Measurements from ENCODE around the gene SIX1.

Gene SIX1

DNA sequence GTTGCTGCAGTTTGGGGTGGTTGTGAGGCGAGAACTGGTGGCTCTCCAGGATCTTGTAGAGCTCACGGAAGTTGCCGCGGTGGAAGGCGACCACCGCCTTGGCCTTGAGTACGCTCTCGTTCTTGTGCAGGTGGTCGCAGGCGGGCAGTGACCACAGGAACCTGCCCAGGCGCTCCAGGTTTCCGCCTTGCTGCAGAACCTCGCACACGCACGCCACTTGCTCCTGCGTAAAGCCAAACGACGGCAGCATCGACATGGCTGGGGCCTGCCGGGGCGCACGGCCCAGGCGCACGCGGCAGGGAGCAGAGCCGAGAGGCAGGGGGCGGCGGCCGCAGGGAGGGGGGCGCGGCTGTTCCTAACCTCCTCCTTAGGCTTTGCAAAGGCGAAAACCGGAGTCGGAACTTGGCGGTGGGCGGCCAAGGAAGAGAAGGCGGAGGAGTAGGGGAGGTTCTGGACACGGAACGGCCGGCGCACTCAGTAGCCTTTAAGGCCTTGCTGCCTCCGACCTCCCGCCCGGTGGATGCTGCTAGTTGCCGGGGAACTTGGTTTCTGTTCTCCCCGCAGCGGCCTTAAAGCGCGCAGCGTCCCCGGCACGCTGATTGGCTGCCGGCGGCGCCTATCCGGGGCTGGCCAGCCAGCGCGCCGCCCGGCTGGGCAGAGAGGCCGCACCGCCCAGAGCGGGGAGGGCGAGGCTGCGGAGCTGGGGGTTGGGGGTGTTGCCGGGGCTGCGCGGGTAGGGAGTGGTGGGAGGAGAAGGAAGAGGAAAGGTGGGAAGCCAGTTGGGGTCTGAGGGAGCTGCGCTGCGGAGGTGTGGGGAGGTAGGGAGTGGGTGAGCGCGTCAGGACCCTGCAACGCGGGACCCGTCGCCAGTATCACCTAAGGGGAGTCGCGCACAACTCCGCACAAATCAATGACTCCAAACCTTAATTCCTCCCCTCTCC is at the start of gene SIX1:
SIX1 (minus strand) TSS at position 544 of the 941 bp plus-strand sequence; CDS start at position 256, 288 bp downstream.
- no peak for DNase-seq

DNA sequence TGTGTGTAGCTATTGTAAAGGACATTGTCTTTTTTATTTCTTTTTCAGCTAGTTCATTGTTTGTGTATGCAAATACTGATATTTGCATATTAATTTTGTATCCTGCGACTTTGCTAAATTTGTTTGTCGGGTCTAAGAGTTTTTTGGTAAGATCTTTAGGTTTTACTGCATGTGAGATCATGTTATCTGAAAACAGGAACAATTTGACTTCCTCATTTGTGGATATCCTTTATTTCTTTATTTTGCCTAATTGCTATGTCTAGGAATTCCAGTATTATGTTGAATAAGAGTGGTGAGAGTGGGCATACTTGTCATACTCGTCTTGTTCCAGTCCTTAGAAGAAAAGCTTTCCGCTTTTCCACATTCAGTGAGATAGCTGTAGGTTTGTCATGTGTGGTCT is 46.0 kb upstream of the SIX1 start:
- no peak for DNase-seq

DNA sequence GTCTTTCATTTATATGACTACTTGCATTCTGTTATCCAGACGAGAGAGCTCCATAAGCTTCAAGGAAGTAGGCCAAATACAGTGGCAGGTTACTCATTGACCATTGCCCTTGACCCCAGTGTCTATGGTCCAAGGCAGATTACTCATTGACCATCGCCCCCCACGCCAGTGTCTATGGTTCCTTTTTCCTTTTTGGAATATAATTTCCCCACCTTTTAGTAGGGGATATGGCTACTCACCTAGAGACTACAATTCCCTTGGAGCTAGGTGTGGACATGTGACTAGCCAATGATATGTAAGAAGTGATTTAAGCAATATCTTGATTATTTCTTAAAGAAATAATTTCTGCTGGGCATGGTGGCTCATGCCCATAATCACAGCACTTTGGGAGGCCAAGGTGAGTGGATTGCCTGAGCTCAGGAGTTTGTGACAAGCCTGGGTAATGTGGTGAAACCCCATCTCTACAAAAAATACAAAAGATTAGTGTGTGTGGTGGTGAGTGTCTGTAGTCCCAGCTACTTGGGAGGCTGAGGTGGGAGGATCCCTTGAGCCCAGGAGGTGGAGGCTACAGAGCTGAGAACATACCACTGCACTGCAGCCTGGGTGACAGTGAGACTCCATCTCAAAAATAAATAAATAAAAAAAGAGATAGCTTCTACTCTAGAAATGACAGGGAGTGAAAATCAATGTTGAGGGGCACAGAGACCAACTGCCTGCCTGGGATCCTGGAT is 42.3 kb upstream of the SIX1 start:
- no peak for DNase-seq

DNA sequence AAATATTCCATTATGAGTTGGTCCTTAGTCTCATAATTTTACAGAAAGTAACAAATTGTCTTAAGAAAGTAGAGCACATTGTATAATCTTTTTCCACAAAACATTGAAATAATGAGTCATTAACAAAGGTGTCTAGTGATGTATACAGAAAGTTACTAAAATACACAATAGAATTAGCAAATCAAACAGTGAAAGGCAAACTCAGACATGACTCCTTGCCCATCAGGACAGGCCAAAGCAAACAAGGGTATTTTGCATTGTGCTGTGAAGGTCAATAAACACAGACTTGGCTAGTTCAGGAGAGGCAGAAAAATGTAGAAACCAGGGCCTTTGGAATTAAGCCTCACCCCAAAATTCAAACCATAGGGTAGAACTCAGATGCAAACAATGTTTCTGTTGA is 37.6 kb upstream of the SIX1 start:
- no peak for DNase-seq

DNA sequence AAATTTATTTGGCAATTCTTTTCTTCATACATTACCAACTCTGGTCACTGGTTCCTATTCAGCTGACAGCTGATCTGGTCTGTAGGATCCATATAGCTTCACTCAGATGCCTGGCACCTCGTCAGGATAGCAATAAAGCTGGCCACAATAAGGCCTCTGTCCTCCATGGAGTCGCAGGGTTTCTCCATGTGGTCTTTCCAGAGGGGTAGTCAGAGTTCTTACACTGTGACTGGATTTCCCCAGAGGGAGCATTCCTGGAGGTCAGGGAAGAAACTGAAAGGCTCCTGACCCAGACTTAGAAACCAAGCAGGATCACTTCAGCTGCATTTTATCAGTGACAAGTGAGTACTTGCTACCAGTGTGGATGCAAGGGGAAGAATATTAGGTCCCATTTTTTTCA is 34.9 kb upstream of the SIX1 start:
- no peak for DNase-seq

DNA sequence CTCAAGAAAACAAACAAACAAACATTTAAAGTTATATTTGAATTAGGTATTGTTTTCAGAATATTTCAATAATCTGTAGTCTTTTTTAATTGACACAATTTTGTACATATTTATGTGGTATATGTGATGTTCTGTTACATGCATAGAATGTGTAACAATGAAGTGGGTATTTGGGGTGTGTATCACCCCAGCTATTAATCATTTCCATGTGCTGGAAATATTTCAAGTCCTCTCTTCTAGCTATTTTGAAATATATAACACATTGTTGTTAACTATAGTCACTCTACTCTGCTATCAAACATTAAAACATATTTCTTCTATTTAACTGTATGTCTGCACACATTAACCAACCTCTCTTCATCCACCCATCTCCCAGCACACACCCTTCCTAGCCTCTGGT is 32.0 kb upstream of the SIX1 start:
- no peak for DNase-seq

DNA sequence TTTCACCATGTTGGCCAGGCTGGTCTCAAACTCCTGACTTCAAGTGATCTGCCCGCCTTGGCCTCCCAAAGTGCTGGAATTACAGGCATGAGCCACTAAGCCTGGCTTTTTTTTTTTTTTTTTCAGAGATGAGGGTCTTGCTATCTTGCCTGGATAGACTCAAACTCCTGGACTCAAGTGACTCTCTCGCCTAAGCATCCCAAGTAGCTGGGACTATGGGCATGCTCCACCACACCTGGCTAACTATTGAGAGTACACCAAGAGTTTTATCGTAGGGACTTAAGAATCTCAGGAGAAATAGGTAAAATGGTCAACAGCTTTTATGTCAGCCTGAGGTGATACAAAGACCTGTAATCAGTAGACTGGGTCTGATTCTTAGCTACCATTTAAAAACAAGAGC is 31.2 kb upstream of the SIX1 start:
- no peak for DNase-seq

DNA sequence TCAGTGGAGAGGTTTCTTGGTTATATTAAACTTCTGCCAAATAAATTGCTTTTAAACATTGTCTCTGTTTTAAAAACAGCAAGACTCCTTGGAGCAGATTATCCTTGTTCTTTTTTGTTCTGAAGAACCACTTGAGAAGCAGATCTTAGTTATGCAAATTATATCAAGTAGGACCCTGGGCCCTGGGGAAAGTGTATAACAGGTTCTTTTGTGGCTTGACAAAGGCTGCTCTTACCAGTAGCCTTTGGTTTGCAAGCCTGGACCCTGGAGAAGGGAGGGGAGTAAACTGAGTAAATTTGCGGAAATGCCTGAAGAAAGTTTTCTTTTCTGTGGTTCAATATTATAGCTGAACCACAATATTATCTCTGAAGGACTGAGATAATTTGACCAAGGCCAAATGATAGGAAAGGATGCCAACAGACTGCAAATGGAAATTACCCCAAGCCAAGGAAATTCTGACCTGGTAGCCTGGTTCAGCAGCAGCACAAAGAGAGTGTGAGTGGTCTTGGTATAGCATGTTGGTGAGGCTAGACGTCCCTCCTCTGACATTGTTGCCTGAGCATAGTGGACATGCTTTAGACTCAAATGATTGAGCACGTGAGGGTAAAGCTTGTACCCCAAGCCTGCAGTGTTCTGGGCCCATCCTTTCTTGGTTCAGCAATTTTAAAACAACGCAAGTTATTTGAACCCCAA is 30.4 kb upstream of the SIX1 start:
- DNase-seq, result no peak

DNA sequence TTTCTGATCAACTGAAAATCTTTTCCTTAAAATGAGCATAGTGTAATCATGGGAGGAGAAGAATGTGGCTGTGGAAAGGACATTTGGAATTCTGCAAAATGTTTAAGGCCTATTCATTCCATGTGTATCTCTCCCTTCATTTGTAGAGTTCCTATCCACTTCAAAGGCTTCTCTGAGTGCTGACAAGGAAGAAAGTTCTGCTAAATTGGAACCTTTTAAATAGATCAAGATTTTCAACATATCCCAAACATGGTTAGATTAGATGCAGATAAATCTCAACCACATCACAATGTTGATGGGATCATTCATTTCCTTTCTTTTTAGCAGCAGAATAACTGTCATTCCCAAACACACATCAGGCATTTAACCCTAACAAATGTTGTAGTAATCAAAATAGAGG is 28.4 kb upstream of the SIX1 start:
- no peak for DNase-seq

DNA sequence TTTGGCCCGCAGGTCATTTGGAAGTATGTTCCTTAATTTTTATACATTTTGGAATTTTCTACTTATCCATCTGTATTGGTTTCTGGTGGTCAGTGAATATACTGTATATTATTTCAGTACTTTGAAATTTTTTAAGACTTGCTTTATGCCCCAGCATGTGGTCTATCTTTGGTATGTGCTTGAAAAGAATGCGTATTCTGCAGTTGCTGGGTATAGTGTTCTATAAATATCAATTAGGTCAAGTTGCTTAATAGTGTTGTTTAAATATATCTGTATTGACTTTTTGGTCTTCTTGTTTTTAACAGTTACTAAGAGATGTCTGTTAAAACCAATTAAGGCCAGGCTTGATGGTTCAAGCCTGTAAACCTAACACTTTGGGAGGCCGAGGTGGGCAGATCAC is 21.7 kb upstream of the SIX1 start:
- DNase-seq, result no peak

DNA sequence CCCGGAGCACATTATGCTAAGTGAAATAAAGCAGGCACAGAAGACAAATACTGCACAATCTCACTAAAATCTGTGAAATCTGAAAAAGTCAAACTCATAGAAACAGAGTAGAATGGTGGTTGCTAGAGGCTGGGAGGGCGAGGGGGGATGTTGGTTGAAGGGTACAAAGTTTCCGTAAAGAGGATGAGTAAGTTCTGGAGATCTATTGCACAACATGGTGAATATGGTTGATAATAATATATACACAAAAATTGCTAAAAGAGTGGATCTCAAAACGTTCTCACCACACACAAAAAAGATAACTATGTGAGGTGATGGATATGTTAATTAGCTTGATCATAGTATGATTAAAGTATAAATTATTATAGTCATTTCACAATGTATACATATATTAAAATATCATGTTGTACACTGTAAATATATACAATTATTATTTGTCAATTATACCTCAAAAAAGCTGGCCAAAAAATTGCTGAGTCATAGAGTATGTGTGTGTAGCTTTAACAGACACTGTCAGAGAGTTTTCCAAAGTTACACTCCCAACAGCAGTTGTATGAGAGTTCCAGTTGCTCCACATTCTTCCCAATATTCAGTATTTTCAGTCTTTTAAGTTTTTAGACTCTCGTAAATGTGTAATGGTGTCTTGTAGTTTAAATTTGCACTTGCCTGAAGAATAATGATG is 19.3 kb upstream of the SIX1 start:
- no peak for DNase-seq

DNA sequence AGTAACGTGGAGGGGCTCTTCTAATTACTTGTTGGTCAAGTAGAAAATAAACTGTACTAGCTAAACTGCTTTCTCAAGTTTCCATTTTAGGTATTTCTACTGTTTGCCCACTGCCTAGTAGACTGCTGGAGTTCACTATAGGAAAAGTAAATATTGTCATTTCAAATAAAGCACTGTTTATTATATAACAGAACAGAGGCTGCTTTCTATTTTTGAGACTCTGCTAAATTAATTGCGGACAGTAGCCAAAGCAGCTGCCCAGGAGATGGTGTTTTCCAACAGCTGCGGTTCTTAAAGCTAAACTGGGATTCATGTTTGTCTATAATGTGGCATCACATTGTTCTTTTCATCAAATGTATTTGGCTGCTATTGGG is 15.9 kb upstream of the SIX1 start:
- no peak for DNase-seq

DNA sequence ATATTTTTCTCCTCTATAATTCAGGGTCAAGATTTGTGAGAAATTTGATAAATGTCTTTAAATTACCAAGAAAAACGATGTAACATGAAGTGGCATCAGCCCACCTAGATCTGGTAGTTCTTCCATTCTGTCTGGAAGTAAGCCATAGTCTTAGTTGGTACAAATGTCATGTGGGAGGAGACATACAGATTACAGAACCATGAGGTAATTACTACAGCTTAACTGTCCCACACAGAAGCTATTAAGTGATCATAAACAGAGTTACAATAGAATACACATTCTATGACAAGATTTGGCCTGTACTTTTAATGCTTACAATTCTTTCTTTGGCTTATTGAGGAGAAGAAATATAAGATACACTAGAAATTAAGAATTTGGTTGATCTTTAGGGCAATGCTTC is 13.7 kb upstream of the SIX1 start:
- no peak for DNase-seq

DNA sequence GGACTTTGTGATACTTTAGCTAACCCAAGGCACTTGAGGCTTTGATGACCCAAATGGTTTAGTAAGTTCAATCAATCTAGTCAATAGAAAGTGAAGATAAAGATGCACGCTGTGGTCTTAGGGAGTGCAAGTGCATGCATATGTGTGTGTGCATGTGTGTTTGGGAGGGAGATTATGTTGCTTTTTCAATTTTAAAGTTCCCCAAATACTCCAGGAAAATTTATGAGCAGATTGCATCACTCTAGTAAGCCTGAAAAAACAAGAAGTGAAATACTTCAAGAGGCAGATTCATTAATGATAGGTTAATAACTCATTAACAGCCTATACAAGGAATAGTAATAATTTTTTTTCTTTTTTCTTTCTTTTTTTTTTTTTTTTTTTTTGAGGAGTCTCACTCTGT is 12.4 kb upstream of the SIX1 start:
- DNase-seq, result no peak

DNA sequence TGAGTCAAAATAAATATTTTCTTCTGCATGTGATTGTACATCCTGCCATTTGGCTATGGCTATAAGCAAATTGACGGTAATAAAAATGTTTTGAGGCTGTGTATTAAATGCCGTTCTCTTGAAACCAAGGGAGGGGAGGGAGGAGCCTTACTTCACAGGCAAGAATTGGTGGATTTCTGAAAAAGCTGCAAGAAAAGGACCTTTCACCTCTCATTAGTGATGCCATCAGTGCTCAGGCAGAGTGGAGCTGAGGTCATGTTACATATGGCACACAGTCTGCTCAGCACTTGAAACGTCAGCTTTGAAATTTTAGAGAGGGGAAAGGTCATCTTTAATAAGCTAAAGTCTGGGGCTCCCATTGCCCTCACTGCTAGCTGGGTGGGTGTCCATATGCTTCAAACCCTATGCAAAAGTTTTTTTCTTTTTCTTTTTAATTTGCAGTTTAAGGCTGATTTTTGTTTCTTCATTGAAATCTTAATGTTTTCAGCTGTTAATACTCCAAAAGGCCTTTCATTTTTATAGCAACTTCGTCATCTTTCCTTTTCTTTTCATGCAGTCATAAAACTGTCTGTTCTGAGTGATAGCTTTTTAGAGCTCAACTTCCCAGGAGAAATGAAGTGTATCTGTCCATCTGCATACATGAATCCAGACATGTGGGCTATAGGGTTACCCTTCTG is 9.8 kb upstream of the SIX1 start:
- DNase-seq, result no peak

DNA sequence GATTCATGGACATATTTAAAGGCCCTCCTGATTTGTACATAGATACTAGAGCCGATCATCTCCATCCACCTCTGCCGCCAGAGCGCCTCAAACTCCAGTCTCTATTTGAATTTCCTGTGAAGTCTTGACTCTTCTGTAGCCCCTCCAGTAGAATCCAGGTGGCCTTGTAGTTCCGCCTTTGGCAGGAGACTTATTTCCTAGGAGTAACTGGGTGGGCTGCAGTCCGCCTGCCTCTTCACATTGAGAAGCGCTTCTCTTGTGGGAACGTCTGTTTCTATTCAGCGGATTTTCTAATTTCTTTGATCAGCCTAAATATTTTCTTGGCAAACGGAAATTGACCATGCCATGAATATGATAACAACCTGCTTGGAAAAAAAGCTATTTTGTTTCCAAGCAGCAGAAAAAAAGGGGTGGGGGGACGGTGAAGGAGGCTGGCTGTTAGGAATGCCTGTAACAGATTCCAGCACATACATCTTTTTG is 9.0 kb upstream of the SIX1 start:
- DNase-seq, result no peak

DNA sequence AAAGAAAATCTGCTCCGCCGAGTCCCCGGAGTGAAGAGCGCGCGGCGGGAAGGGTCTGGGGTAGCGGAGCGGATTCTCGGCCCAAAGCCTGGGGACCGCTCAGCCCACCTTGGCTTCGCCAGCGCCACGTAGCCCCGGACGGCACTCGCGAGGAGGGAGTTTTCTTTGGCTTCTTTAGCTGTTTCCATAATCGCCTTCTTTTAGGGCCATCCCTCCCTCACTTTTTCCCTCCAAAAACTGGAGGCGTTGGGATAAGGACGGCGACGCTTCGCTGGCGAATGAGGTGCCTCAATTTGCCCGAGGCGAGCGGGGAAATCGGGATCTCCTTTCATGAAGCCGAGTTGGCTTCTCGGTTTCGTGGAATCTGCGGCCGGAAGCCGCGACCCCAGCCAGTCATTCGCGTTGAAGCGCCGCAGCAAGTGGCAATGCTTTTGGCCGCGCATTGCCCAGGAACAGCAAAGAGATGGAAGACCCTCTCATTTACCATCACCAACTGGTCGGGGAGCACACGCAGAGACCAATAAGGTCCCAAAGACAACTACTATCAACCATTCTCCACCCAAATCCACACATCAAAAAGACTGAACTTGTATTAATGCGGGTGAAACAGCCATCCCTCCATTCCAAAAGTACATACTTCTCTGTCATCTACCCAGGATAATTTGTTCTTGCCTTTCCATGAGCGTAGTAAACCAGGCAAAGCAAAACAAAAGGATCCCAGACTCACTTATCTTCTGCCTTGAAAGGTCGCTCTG is 8.4 kb upstream of the SIX1 start:
- no peak for DNase-seq

DNA sequence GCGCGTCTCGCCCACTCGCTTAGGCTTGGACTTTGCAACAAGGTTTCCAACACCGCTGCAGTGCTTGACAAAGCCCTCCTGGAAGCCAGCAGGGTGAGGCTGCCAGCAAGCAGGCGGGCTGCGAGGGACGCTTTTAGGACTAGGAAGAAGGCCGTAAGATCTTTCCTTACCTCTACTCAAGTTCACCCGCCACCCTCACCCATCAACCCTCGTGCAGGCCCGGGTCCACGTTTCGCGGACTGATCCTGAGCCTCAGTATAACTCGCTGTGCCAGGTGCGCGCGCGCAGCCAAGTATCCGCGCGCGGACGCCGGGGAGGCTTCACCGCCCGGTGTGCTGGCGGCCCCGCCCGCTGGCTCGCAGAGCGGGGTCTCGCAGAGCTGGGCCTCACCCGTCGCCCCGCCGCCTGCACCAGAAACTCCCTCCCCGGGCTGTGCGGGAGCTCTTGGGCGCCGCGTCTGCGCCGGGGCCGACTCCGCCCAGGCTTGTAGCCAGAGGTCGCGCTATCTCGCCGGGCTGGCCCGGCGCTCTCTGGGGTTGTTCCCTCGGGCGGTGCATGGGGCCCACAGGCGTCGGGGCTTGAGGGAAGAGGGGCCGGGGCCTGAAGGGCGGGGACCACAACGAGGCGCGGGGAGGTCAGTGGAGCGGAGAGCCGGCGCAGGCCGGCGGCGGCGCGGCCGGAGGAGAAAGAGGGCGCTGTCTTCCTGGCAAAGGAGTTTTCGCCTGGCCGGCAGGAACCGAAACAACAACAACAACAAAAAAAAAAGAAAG is 7.6 kb upstream of the SIX1 start:
- DNase-seq, result no peak

DNA sequence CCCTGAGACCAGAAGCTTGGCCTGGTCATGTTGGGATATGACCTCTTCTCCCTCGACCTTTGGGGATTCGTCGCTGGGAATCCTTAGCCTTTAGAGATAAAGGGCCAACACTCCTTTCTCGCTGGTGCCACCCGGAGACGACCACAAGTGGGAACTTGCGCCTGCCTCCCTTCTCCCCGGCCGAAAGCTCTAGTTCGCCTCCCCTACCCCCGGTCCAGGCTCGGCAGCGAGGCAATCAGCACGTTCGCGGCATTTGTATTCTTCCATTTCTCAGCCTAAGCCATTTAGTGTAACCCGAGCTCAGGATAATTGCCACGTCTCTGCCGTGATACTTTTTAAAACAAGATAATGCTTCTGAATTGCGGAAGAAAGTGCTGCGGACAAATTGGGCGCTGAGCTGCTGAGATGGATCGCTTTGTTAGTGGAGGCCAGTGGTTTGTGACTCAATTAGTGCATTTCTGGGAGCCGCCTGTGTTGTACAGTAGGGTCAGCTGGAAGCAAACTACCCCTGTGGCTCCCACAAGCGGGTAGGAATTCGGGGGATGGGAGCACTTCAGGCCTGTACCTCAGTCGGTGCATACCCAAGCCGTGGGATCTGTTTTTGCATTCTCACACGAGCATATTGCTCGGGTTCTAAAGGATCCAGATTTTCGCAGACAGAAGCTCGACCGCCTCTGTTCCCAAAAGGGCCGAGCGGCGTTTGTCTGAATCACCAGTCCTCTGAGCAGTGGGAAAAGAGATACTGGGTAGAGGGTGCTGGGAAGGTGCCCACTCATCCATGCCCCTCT is 6.8 kb upstream of the SIX1 start:
- DNase-seq, result no peak
